ENCODE results near the gene GPS1.

Gene GPS1

GRCh38 chr17:82061047-82061925 lies 9.6 kb downstream of the GPS1 start:
- no peak for DNase-seq

GRCh38 chr17:82062076-82062983 lies 10.6 kb downstream of the GPS1 start:
- DNase-seq: no peak

GRCh38 chr17:82062984-82063368 lies 11.3 kb downstream of the GPS1 start:
- DNase-seq: no peak

GRCh38 chr17:82063424-82064415 lies 12.0 kb downstream of the GPS1 start:
- no peak for DNase-seq

GRCh38 chr17:82064433-82065192 lies 12.9 kb downstream of the GPS1 start:
- DNase-seq: no peak

- DNase-seq: no peak
Observed at GRCh38 chr17:82065193-82065637, 13.5 kb downstream of the GPS1 start.

- DNase-seq: peak; percentile 23
Observed at GRCh38 chr17:82065638-82066303, 14.1 kb downstream of the GPS1 start, which contains the start of gene DUS1L. DUS1L (minus strand) TSS chr17:82065804; CDS start chr17:82065059, 745 bp downstream.

GRCh38 chr17:82070611-82071010 lies 18.9 kb downstream of the GPS1 start:
- no peak for DNase-seq

- no peak for DNase-seq
Observed at GRCh38 chr17:82072827-82073226, 21.1 kb downstream of the GPS1 start.

- peak; percentile 13 for DNase-seq
Observed at GRCh38 chr17:82073446-82073845, 21.7 kb downstream of the GPS1 start.

- DNase-seq: no peak
Observed at GRCh38 chr17:82076018-82076784, 24.5 kb downstream of the GPS1 start.

- DNase-seq: no peak
Observed at GRCh38 chr17:82076785-82077591, 25.3 kb downstream of the GPS1 start.

- no peak for DNase-seq
Observed at GRCh38 chr17:82077617-82078358, 26.1 kb downstream of the GPS1 start.

- DNase-seq: no peak
Observed at GRCh38 chr17:82078433-82078832, 26.7 kb downstream of the GPS1 start.

- DNase-seq: no peak
Observed at GRCh38 chr17:82079001-82079677, 27.4 kb downstream of the GPS1 start.

- no peak for DNase-seq
Observed at GRCh38 chr17:82080048-82080788, 28.5 kb downstream of the GPS1 start.

Data from NCI-H2171 treated with DMSO at 0.1 percent for 48 hours (cell line).